HEK293 (cell line): ENCODE results near the gene TALDO1.
A peak's percentile ranks its signal among the peaks of the same experiment; 100 is the strongest.

Experiments used
- CTCF ChIA-PET: fragments of 350-600 bp; formaldehyde crosslinking; extraction: SDS; loops from one replicate; lab custom pipeline; 2021; ENCODE audit warnings: antibody characterized with exemption; lab: Yijun Ruan, JAX
- POLR2A ChIA-PET: fragments of 300-600 bp; formaldehyde crosslinking; extraction: SDS; loops from one replicate; lab custom pipeline; 2020; ENCODE audit warnings: antibody characterized with exemption, inconsistent platforms; lab: Yijun Ruan, JAX
- H3K27ac ChIP-seq: fragments of 200-500 bp; sonication (Bioruptor generic); 2 replicates; pipeline ENCODE4 v1.5.1; 2014; ENCODE audit warnings: low read depth, low read length, control low read depth, inconsistent platforms; ENCODE audit errors: extremely low read depth
- H3K36me3 ChIP-seq, 2 experiments: fragments of 200-500 bp in 1 of 2; sonication (Bioruptor generic) in 1 of 2; 1 replicate in 1 of 2; 2 replicates in 1 of 2; pipeline ENCODE4 v1.5.1; 2014 to 2017; ENCODE audit warnings: inconsistent platforms in 2 of 2, low read length in 2 of 2; ENCODE audit not compliant: control insufficient read depth in 2 of 2, insufficient read depth in 1 of 2
- H3K4me1 ChIP-seq: fragments of 200-500 bp; sonication (Bioruptor generic); 2 replicates; pipeline ENCODE4 v1.5.1; 2014; ENCODE audit warnings: mild to moderate bottlenecking, low read length, inconsistent platforms; ENCODE audit not compliant: control insufficient read depth, insufficient read depth
- H3K4me3 ChIP-seq: 2 replicates; pipeline ENCODE4 v1.5.1; 2011; ENCODE audit warnings: low read depth, mild to moderate bottlenecking, control low read depth, low read length, moderate library complexity
- H3K9me3 ChIP-seq: fragments of 200-500 bp; sonication (Bioruptor generic); 2 replicates; pipeline ENCODE4 v1.5.1; 2014; ENCODE audit warnings: low read depth, low read length, inconsistent platforms; ENCODE audit not compliant: control insufficient read depth, insufficient read depth
- GFI1B ChIP-seq: fragments of 450-650 bp; formaldehyde crosslinking; IDR thresholded peaks from 2 replicates; pipeline ENCODE4 v1.5.1; 2016; ENCODE audit warnings: missing biosample characterization, missing genetic modification characterization
- GLIS1 ChIP-seq: fragments of 450-650 bp; formaldehyde crosslinking; IDR thresholded peaks from 2 replicates; pipeline ENCODE4 v1.5.1; 2016; ENCODE audit warnings: missing biosample characterization, missing genetic modification characterization
- KLF8 ChIP-seq: fragments of 450-650 bp; formaldehyde crosslinking; IDR thresholded peaks from 2 replicates; pipeline ENCODE4 v1.5.1; 2016; ENCODE audit warnings: missing biosample characterization, missing genetic modification characterization
- MYNN ChIP-seq: fragments of 450-650 bp; formaldehyde crosslinking; IDR thresholded peaks from 2 replicates; pipeline ENCODE4 v1.5.1; 2016; ENCODE audit warnings: missing biosample characterization, missing genetic modification characterization, borderline replicate concordance
- PATZ1 ChIP-seq: fragments of 450-650 bp; formaldehyde crosslinking; IDR thresholded peaks from 2 replicates; pipeline ENCODE4 v1.5.1; 2016; ENCODE audit warnings: missing biosample characterization, missing genetic modification characterization
- SP3 ChIP-seq: fragments of 450-650 bp; formaldehyde crosslinking; IDR thresholded peaks from 2 replicates; pipeline ENCODE4 v1.5.1; 2016; ENCODE audit warnings: missing biosample characterization, missing genetic modification characterization
- TRIM28 ChIP-seq: IDR thresholded peaks from 2 replicates; pipeline ENCODE4 v1.6.1; 2011; ENCODE audit warnings: low read length, control low read depth, borderline replicate concordance
- WT1 ChIP-seq: fragments of 450-650 bp; formaldehyde crosslinking; IDR thresholded peaks from 2 replicates; pipeline ENCODE4 v1.5.1; 2016; ENCODE audit warnings: missing biosample characterization, missing genetic modification characterization
- ZBTB20 ChIP-seq: fragments of 450-650 bp; formaldehyde crosslinking; IDR thresholded peaks from 2 replicates; pipeline ENCODE4 v1.5.1; 2016; ENCODE audit warnings: missing biosample characterization, missing genetic modification characterization
- ZBTB48 ChIP-seq: fragments of 450-650 bp; formaldehyde crosslinking; IDR thresholded peaks from 2 replicates; pipeline ENCODE4 v1.5.1; 2016; ENCODE audit warnings: missing biosample characterization, missing genetic modification characterization
- ZFP69B ChIP-seq: fragments of 450-650 bp; formaldehyde crosslinking; IDR thresholded peaks from 2 replicates; pipeline ENCODE4 v1.5.1; 2016; ENCODE audit warnings: missing biosample characterization, missing genetic modification characterization
- ZNF10 ChIP-seq: fragments of 450-650 bp; formaldehyde crosslinking; IDR thresholded peaks from 2 replicates; pipeline ENCODE4 v1.5.1; 2017; ENCODE audit warnings: missing biosample characterization, missing genetic modification characterization
- ZNF138 ChIP-seq: fragments of 450-650 bp; formaldehyde crosslinking; IDR thresholded peaks from 2 replicates; pipeline ENCODE4 v1.5.1; 2016; ENCODE audit warnings: missing biosample characterization, missing genetic modification characterization, borderline replicate concordance
- ZNF214 ChIP-seq: fragments of 450-650 bp; formaldehyde crosslinking; IDR thresholded peaks from 2 replicates; pipeline ENCODE4 v1.5.1; 2017; ENCODE audit warnings: missing biosample characterization, mild to moderate bottlenecking, missing genetic modification characterization, borderline replicate concordance
- ZNF24 ChIP-seq: fragments of 450-650 bp; formaldehyde crosslinking; IDR thresholded peaks from 2 replicates; pipeline ENCODE4 v1.5.1; 2016; ENCODE audit warnings: missing biosample characterization, missing genetic modification characterization
- ZNF354C ChIP-seq: fragments of 450-650 bp; formaldehyde crosslinking; IDR thresholded peaks from 2 replicates; pipeline ENCODE4 v1.5.1; 2016; ENCODE audit warnings: missing biosample characterization, missing genetic modification characterization, low read depth, borderline replicate concordance
- ZNF362 ChIP-seq: fragments of 450-650 bp; formaldehyde crosslinking; IDR thresholded peaks from 2 replicates; pipeline ENCODE4 v1.5.1; 2016; ENCODE audit warnings: missing biosample characterization, missing genetic modification characterization
- ZNF37A ChIP-seq: fragments of 450-650 bp; IDR thresholded peaks from 2 replicates; pipeline ENCODE4 v1.5.1; 2018; ENCODE audit warnings: missing biosample characterization, missing genetic modification characterization
- ZNF426 ChIP-seq: fragments of 450-650 bp; formaldehyde crosslinking; IDR thresholded peaks from 2 replicates; pipeline ENCODE4 v1.5.1; 2017; ENCODE audit warnings: missing biosample characterization, missing genetic modification characterization, mild to moderate bottlenecking, inconsistent platforms, moderate library complexity
- ZNF549 ChIP-seq: fragments of 450-650 bp; IDR thresholded peaks from 2 replicates; pipeline ENCODE4 v1.5.1; 2018; ENCODE audit warnings: missing biosample characterization, missing genetic modification characterization, mild to moderate bottlenecking, inconsistent platforms, moderate library complexity
- ZNF558 ChIP-seq: fragments of 450-650 bp; formaldehyde crosslinking; IDR thresholded peaks from 2 replicates; pipeline ENCODE4 v1.5.1; 2016; ENCODE audit warnings: missing biosample characterization, missing genetic modification characterization
- ZNF560 ChIP-seq: fragments of 450-650 bp; formaldehyde crosslinking; IDR thresholded peaks from 2 replicates; pipeline ENCODE4 v1.5.1; 2017; ENCODE audit warnings: missing biosample characterization, missing genetic modification characterization, borderline replicate concordance
- ZNF658 ChIP-seq: fragments of 450-650 bp; formaldehyde crosslinking; IDR thresholded peaks from 2 replicates; pipeline ENCODE4; 2016; ENCODE audit warnings: missing biosample characterization, missing genetic modification characterization
- ZNF785 ChIP-seq: fragments of 450-650 bp; formaldehyde crosslinking; IDR thresholded peaks from 2 replicates; pipeline ENCODE4 v1.5.1; 2016; ENCODE audit warnings: missing biosample characterization, missing genetic modification characterization
- ZSCAN18 ChIP-seq: fragments of 450-650 bp; formaldehyde crosslinking; IDR thresholded peaks from 2 replicates; pipeline ENCODE4 v1.5.1; 2016; ENCODE audit warnings: missing biosample characterization, missing genetic modification characterization
- ZSCAN23 ChIP-seq: fragments of 450-650 bp; formaldehyde crosslinking; IDR thresholded peaks from 2 replicates; pipeline ENCODE4 v1.5.1; 2016; ENCODE audit warnings: missing biosample characterization, missing genetic modification characterization
- TF ChIP-seq, protein P1 (sequence below): sonication (generic); formaldehyde crosslinking; IDR thresholded peaks from 2 replicates; pipeline ENCODE4 v1.8.1; 2022; ENCODE audit warnings: mild to moderate bottlenecking, moderate library complexity, missing genetic modification reagents

TALDO1 gene

GRCh38 chr11:779955-780532 is 32.8 kb downstream of the TALDO1 start (continued):
- TF ChIP-seq ZBTB20, result no peak
- TF ChIP-seq WT1 (tag by site-specific recombination), result no peak

GRCh38 chr11:782264-783174 is 35.3 kb downstream of the TALDO1 start:
- no peaks in the 10 kb centered on the region for H3K9me3 ChIP-seq
- TF ChIP-seq SP3 (no peak), PATZ1 (tag by site-specific recombination) (no peak), MYNN (no peak), ZNF354C (tag by site-specific recombination) (no peak), ZBTB20 (no peak), ZNF37A (tag by site-specific recombination) (no peak), ZNF426 (no peak), ZNF138 (tag by site-specific recombination) (no peak), ZNF549 (tag by site-specific recombination) (no peak), ZNF558 (tag by site-specific recombination) (no peak)
- TF ChIP-seq, protein P1, sequence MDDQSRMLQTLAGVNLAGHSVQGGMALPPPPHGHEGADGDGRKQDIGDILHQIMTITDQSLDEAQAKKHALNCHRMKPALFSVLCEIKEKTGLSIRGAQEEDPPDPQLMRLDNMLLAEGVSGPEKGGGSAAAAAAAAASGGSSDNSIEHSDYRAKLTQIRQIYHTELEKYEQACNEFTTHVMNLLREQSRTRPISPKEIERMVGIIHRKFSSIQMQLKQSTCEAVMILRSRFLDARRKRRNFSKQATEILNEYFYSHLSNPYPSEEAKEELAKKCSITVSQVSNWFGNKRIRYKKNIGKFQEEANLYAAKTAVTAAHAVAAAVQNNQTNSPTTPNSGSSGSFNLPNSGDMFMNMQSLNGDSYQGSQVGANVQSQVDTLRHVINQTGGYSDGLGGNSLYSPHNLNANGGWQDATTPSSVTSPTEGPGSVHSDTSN (CRISPR knock-in tag), result no peak
- H3K27ac ChIP-seq, result no peak overlapping the region
- no peak overlapping the region for H3K4me3 ChIP-seq
- ChIA-PET POLR2A (interaction anchor here (0.7 to 1.4 kb wide), 6 partner anchors 11 to 119 kb away, joined by 3 to 4 read pairs (median 3); partner anchors contain the start of genes RPLP2 and TSPAN4), CTCF (interaction anchor here (0.5 kb wide), 1 partner anchor 26 kb away, joined by 3 read pairs; no protein-coding TSS in a partner anchor)
- peaks cover 0 to 56% of the 10 kb centered on the region in 2 experiments; a peak in 2 of 3 replicates for H3K36me3 ChIP-seq
- H3K4me1 ChIP-seq, result no peaks in the 10 kb centered on the region

DNA sequence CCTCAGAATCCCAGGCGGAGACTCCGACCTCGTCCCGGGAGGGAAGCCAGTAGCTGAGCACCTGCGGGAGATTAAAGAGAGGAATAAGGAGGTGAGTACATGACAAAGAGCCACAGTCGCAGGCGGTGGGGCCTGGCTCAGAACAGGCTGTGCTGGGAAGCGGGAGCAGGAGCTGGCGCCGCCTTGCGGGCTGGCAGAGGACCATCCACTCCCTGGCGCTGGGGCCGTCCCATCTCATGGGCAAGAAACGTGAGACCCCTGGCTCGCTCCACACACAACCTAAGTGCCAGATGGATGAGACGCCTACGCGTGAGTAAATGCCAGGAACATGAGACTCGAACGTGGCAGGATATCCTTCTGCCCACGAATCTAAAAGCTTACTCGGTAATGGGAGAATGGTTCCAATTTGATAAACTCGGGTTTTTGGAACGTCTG is 36.3 kb downstream of the TALDO1 start:
- Histone ChIP-seq H3K4me3 (no peak overlapping the region), H3K36me3 (peaks cover 0 to 52% of the 10 kb centered on the region in 2 experiments; a peak in 2 of 3 replicates), H3K27ac (no peak overlapping the region), H3K9me3 (no peaks in the 10 kb centered on the region), H3K4me1 (no peaks in the 10 kb centered on the region)
- CTCF ChIA-PET, result interaction anchor here (0.5 to 0.8 kb wide), 4 partner anchors 19 to 177 kb away, joined by 3 read pairs; no protein-coding TSS in a partner anchor
- POLR2A ChIA-PET, result interaction anchor here (0.7 to 1.4 kb wide), 7 partner anchors 10 to 127 kb away, joined by 3 to 6 read pairs (median 3); partner anchors contain the start of genes CHID1 and TSPAN4
- no peak for TF ChIP-seq ZNF558 (tag by site-specific recombination)
- no peak for TF ChIP-seq ZBTB48 (tag by site-specific recombination)
- TF ChIP-seq WT1 (tag by site-specific recombination), result no peak
- TF ChIP-seq ZNF214, result no peak
- 0 out of 2 replicates have a peak, but pooled peaks have one; percentile 20 for TF ChIP-seq GLIS1
- TF ChIP-seq TRIM28, result no peak
- TF ChIP-seq GFI1B (tag by site-specific recombination), result no peak
- no peak for TF ChIP-seq ZNF10 (tag by site-specific recombination)
- no peak for TF ChIP-seq ZNF362 (tag by site-specific recombination)
- no peak for TF ChIP-seq ZNF785 (tag by site-specific recombination)
- TF ChIP-seq KLF8 (tag by site-specific recombination), result no peak
- TF ChIP-seq ZNF560, result no peak
- no peak for TF ChIP-seq ZNF24
- TF ChIP-seq ZFP69B (tag by site-specific recombination), result peak; percentile 70
- TF ChIP-seq ZNF658 (tag by site-specific recombination), result no peak
- TF ChIP-seq ZSCAN18 (tag by site-specific recombination), result no peak
- TF ChIP-seq ZSCAN23 (tag by site-specific recombination), result no peak
